H1 (cell line): ENCODE data around the gene LRRFIP1. TPM values are rescaled to one million over a fixed set of nuclear protein-coding genes. Genes with fewer than 3 reads are reported as not detected.

Source experiments
- CEBPB ChIP-seq: IDR thresholded peaks from 2 replicates; pipeline ENCODE4 v1.6.1; 2012; ENCODE audit warnings: low read depth, low read length
- CTCF ChIP-seq, 3 experiments: IDR thresholded peaks; 1 replicate in 2 of 3; 2 replicates in 1 of 3; pipeline versions ENCODE4 v1.5.1 to v1.6.1; 2011; ENCODE audit warnings: low read length in 3 of 3, mild to moderate bottlenecking in 3 of 3, inconsistent platforms in 2 of 3, low read depth in 1 of 3, moderate library complexity in 1 of 3; ENCODE audit not compliant: insufficient read depth in 1 of 3; ENCODE audit errors: control extremely low read depth in 1 of 3
- EGR1 ChIP-seq: IDR thresholded peaks from 2 replicates; pipeline ENCODE4 v1.6.1; 2011; ENCODE audit warnings: low read depth, low read length, borderline replicate concordance
- polyA plus RNA-seq, 7 experiments: library from polyadenylated mRNA; depleted of rRNA in 3 of 7; stranded (reverse) in 5 of 7; unstranded in 2 of 7; fragments of >200 nt in 5 of 7; fragments of 200-250 nt in 2 of 7; gene quantifications; 1 replicate in 5 of 7; 2 replicates in 1 of 7; 4 replicates in 1 of 7; pipeline versions ENCODE4 v1.2.1 to v1.2.3, GENCODE V29; 2011 to 2013; ENCODE audit warnings: missing spikeins in 2 of 7, mixed read lengths in 2 of 7
- total RNA-seq: library from RNA; stranded (reverse); fragmentation: NEBNext Ultra II Directional; extraction: Animal tissue kit (Norgen Biotek cat#: 25700); gene quantifications from 2 replicates; pipeline ENCODE4 v1.2.1, GENCODE V29; 2021

The LRRFIP1 gene
- total and polyA plus RNA-seq, 2 of the 8 experiments (the other 6 are each of a cell fraction or from before 2014, with no cell fraction given): 12.1 to 75.8 TPM

- TF ChIP-seq CTCF (IDR thresholded peaks at IDR 0.05; ENCODE audit: control extremely low read depth in 1 of 3, insufficient read depth in 1 of 3, low read depth in 1 of 3, low read length in 3 of 3) (no peak), EGR1 (no peak), CEBPB (no peak)
These were observed 62.1 kb downstream of the LRRFIP1 start (continued) for GRCh38 chr2:237689336-237690131.
